DMS79 treated with DMSO at 0.1 percent for 48 hours (cell line): ENCODE results near the gene OR8B8.
"Not testable (repeated sequence)": the region's sequence is repeated elsewhere in the genome, so short reads cannot be mapped to it uniquely, and the experiment has no call there.

Source experiments
- DNase-seq: peaks from one replicate; lab custom pipeline; 2025; lab: John Stamatoyannopoulos, UW

The OR8B8 gene

GRCh38 chr11:124441519-124441918 is 4.0 kb downstream of the OR8B8 start:
- DNase-seq: no peak

- DNase-seq: no peak
These were observed 4.4 kb downstream of the OR8B8 start for GRCh38 chr11:124441081-124441480.

- DNase-seq: no peak
These were observed 4.9 kb downstream of the OR8B8 start for GRCh38 chr11:124440608-124441007.

DNA sequence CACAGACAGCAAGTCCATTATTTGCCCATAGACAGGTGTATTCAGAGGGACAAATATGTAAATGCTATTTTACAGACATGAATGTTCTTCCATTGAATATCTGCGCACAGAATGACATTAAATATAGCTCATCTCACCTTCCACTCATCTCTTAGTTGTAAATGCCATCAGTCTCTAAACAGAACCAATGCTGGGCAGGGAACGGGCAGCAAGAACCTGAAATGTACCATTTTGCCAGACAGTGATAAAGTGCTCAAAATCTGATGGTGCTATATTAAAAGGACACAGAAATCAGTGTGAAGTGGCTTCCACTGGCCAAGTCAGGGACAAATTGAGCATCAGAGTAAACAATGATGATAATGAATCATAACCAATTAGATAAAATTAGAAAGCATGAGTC is 10.8 kb downstream of the OR8B8 start:
- no peak for DNase-seq

DNA sequence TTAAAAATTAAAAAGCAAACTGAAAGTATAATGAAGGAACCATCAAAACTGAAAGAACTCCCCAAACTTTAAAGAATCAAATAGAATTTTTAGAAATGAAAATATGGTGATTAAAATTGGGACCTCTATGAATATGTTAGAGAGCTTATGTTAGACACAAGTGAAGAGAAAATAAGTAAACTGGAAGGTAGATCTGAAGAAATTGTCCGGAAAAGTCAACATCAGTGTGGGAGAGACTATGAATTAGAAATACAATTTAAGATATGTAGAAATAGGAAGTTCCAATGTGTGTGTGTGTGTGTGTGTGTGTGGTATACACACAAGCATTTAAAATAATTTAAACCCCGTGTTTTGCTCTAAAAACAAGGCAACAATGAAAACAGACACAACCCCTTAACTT is 15.9 kb downstream of the OR8B8 start:
- no peak for DNase-seq

- DNase-seq: no peak
These were observed 21.0 kb downstream of the OR8B8 start, which contains the start of gene OR8B4 for GRCh38 chr11:124424384-124424921. Gene OR8B4, minus strand, starts transcription at chr11:124424871. Its CDS starts 0 bp downstream, at chr11:124424871.

DNA sequence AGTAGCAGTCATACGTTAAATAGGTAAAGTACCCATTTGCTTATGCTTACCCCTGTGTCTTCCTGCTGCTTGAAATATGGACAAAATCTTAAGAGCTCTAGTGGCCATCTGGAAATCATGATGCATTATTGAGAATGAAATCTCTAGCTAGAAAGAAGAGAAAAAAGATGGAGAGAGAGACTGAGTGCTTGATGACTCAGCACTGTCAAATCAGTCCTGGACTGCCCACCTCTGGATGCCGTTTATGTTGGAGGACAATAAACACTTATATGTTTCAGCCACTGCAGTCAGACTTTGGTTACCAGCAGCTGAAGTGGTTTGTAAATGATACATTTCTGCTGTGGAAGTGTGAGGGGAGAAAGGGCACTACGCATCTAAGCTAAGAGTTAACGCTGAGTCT is 24.5 kb downstream of the OR8B8 start:
- DNase-seq: no peak

GRCh38 chr11:124415356-124415923 is 30.1 kb downstream of the OR8B8 start:
- peak; percentile 13 for DNase-seq

- no peak for DNase-seq
These were observed 35.6 kb downstream of the OR8B8 start for GRCh38 chr11:124409906-124410305.

DNA sequence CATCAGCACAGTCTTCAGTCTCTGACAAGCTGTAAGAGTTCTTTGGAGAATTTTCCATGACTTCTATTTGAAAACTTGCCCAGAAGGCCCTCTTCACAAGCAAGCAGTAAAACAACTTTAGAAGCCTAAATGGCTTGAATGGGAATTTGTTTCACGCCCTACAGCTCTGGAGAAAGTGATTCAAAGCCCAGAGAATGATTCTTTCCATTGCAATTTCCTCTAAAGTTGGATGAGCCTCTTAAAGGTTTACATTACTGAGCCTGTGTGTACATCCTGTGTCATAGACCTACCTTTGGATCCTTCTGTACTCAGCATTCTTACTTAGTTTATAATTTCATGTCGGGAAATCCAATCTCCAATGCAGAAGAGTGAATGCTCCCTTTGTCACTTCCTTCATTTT is 39.9 kb downstream of the OR8B8 start:
- DNase-seq: no peak

DNA sequence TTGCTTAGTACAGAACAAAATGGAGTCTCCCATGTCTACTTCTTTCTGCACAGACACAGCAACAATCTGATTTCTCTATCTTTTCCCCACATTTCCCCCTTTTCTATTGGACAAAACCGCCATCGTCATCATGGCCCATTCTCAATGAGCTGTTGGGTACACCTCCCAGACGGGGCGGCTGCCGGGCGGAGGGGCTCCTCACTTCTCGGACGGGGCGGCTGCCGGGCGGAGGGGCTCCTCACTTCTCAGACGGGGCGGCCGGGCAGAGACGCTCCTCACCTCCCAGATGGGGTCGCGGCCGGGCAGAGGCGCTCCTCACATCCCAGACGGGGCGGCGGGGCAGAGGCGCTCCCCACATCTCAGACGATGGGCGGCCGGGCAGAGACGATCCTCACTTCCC is 42.3 kb downstream of the OR8B8 start:
- not testable (repeated sequence) for DNase-seq

DNA sequence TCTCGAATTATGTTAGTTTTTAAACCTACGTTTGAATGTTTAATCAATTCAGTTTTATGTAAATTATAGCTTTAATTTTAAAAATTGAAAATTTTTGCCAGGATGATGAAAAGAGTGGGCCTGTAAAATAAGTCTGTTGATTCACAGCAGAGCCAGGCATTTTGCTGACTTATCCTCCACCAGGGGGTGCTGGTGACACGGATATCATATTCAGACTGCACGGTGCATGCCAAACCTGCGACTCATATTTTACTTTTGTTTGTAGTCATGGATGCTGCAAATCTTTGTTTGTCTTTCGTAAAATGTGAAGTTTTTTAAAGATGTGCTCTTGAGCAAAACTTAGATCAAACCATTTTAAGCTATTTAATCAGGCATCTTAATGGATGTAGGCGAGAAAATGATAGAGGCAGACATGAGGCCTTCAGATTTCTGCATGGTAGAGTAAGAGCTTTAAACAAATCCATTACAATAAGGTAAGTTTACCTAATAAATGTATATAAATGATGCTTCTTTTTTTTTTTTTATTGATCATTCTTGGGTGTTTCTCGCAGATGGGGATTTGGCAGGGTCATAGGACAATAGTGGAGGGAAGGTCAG is 43.1 kb downstream of the OR8B8 start:
- DNase-seq: peak; percentile 4

DNA sequence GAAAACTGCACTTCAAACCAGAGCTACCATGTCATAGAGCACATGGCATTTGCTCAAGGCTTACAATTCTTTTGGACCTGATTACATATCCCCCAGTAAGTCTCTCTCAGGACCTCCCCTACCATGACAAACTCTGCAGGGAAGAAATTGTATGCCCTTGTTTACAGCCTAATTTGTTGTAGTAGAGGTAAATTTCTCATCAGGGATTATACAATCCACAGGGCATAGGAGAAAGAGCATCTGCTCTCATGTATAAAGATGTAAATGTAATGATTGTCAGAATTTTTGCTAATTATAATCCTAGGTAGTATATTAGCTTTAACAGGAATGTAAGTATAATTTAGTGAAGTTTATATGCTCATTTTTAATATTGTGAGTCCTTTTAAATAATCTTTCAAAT is 46.6 kb downstream of the OR8B8 start, which contains the start of gene OR8B3:
OR8B3 (minus strand) TSS at position 101 of the 400 bp plus-strand sequence. CDS start 1,673 bp downstream, outside the sequence.
- no peak for DNase-seq

- not testable (repeated sequence) for DNase-seq
These were observed 48.6 kb downstream of the OR8B8 start for GRCh38 chr11:124396847-124397246.

DNA sequence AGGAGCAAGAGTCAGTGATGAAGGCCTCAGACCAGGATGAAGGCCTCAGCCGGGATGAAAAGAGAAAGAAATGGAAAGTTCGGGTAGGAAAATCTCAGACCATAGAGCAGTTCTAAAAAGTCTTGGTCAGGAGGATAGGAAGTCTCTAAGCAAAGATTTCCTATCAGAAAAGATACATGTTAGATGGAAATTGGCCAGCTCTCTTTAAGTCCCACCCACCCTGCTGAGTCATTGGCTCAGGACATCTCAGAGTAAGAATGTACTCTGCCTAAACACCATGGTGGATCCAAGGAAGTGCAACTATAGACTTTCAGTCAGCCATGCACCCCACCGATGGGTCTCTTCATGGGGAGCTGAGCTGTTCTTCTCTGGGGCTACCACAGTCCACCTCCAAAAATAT is 51.1 kb downstream of the OR8B8 start:
- DNase-seq: no peak
